IPS-15b (cell line): ENCODE results near the gene EPS8L3.

ENCODE experiments used
- H3K27me3 ChIP-seq: one replicate; pipeline ENCODE4 v1.6.1; 2013; ENCODE audit warnings: low read length; ENCODE audit not compliant: control insufficient read depth, insufficient read depth
- H3K36me3 ChIP-seq: one replicate; pipeline ENCODE4 v1.6.1; 2013; ENCODE audit warnings: low read length; ENCODE audit not compliant: control insufficient read depth, insufficient read depth
- H3K4me1 ChIP-seq: one replicate; pipeline ENCODE4 v1.6.1; 2013; ENCODE audit warnings: mild to moderate bottlenecking, low read length; ENCODE audit not compliant: control insufficient read depth, insufficient read depth
- H3K4me3 ChIP-seq: one replicate; pipeline ENCODE4 v1.5.1; 2013; ENCODE audit warnings: low read depth, low read length
- H3K9ac ChIP-seq: one replicate; pipeline ENCODE4 v1.6.1; 2013; ENCODE audit warnings: low read depth, mild to moderate bottlenecking, low read length
- H3K9me3 ChIP-seq: one replicate; pipeline ENCODE4 v1.6.1; 2013; ENCODE audit warnings: mild to moderate bottlenecking, low read length; ENCODE audit not compliant: control insufficient read depth, insufficient read depth

EPS8L3 gene

DNA sequence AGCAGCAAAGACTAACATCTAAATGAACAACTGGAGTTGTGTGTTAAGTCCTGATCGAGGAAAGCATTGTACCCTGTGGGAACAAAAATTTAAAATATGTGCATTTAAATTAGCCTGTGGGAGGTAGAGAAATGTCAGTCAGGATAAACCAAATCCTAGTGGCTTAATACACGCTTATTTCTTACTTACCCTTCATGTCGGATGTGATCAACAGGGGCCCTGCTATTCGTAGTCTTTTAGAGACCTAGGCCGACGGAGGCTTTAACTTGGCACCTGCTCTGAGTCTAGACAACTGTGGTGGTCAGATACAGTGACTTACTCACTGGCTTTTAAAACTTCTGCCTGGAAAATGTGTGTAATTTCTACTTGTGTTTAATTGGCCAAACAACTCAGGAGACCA is 33.1 kb downstream of the EPS8L3 start:
- Histone ChIP-seq H3K9me3 (no peaks in the 10 kb centered on the region), H3K4me3 (no peak overlapping the region), H3K9ac (no peak overlapping the region), H3K36me3 (no peaks in the 10 kb centered on the region), H3K27me3 (no peaks in the 10 kb centered on the region), H3K4me1 (no peaks in the 10 kb centered on the region)

DNA sequence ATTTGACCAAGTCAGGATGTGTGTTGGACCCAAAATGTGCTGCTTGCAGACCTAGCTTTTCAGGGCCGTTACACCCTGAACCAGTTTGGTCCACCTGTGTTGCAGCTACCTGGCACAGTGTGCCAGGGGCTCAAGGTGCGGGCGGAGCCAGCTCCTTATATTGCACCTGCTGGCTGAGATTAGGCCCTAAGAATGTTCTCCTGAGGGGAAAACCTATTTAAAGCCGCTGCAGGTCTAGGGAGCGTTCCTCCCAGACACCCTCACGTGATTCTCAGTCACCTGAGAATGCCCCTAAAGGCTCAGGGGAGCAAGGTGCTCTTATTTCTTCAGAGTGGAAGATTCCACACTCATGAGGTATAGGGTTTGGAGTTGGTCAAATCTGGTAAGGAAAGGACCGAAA is 34.9 kb downstream of the EPS8L3 start:
- H3K9me3 ChIP-seq: no peaks in the 10 kb centered on the region
- H3K4me3 ChIP-seq: no peak overlapping the region
- no peak overlapping the region for H3K9ac ChIP-seq
- H3K36me3 ChIP-seq: no peaks in the 10 kb centered on the region
- no peaks in the 10 kb centered on the region for H3K4me1 ChIP-seq
- H3K27me3 ChIP-seq: no peaks in the 10 kb centered on the region

DNA sequence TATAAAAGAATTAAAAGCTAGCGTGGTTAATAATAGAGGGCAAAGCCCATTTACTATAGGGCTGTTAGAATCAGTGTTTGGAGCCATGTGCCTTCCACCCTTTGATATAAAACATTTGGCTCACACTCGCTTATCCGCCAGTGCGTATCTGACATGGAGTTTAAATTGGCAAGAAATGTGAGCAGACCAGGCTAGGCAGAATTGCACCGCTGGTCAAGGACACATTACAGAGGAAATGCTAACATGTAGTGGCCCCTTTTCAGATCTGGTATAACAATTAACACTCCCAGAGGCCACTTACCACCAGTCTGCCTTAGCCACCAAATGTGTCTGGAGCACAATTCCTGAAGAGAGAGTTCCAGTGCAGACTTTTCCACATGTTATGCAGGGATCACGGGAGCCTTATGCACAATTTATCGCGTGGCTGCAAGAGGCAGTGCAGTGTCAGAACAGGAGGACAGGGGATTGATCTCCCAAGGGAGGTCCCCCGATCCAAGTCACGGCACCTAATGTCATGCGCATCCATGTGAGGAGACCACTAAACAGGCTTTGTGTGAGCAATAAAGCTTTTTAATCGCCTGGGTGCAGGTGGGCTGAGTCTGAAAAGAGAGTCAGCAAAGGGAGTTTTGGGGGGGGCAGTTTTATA is 36.9 kb downstream of the EPS8L3 start:
- H3K4me3 ChIP-seq: no peak overlapping the region
- no peaks in the 10 kb centered on the region for H3K9me3 ChIP-seq
- H3K4me1 ChIP-seq: peaks cover 2% of the 10 kb centered on the region
- H3K36me3 ChIP-seq: no peaks in the 10 kb centered on the region
- H3K9ac ChIP-seq: no peak overlapping the region
- H3K27me3 ChIP-seq: no peaks in the 10 kb centered on the region

DNA sequence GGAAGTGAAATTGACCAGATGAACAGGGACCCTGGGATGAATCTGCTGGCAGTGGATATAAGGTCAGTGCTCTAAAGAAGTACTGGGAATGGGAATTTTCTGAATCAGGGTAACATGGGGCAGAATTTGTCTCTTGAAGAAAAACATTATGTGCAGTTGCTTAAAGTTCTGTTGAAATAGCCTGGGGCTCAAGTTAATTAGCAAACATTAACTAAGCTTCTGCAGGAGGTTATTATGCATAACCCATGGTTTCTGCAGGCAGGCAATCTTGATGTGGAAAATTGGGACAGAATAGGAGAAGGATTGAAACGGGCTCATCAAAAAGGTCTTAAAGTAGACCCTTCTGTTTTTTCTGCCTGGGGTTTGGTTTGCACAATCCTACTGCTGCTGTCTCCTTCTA is 37.7 kb downstream of the EPS8L3 start:
- H3K27me3 ChIP-seq: no peaks in the 10 kb centered on the region
- no peak overlapping the region for H3K9ac ChIP-seq
- no peaks in the 10 kb centered on the region for H3K36me3 ChIP-seq
- peaks cover 2% of the 10 kb centered on the region for H3K4me1 ChIP-seq
- no peak overlapping the region for H3K4me3 ChIP-seq
- H3K9me3 ChIP-seq: no peaks in the 10 kb centered on the region

DNA sequence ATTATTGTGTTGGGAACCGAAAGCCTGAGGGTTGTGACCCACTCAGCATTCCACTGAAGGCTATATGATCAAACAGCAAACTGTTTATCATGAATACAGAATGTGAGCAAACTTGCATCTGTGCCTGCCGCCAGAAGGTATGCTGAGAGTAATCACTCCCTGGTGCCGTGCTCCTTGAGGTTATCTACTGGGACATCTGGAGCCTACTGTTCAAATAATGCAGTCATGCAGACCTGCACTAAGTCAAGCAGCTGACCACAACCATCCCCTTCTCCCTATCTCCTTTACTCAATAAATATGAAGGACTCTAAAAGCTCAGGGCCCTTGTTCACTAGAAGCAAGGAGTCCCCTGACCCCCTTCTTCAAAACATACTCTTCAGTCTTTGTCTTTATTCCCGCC is 38.2 kb downstream of the EPS8L3 start:
- H3K4me1 ChIP-seq: peaks cover 2% of the 10 kb centered on the region
- no peaks in the 10 kb centered on the region for H3K36me3 ChIP-seq
- no peak overlapping the region for H3K4me3 ChIP-seq
- no peaks in the 10 kb centered on the region for H3K9me3 ChIP-seq
- H3K9ac ChIP-seq: no peak overlapping the region
- H3K27me3 ChIP-seq: no peaks in the 10 kb centered on the region

DNA sequence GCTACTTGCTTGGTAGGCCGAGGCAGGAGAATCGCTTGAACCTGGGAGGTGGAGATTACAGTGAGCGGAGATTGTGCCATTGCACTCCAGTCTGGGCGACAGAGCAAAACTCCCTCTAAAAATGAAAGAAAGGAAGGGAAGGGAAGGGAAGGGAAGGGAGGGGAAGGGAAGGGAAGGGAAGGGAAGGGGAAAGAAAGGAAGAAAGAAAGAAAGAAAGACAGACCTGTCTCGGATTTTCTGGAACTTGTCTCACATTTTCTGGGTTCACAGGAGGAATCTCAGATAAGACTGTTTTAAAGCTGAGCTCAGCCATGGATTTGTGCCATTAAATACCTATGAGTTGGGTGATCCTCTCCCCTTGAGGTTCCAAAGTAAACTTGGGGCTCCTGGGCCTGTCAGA is 38.8 kb downstream of the EPS8L3 start:
- Histone ChIP-seq H3K4me1 (peaks cover 2% of the 10 kb centered on the region), H3K27me3 (no peaks in the 10 kb centered on the region), H3K4me3 (no peak overlapping the region), H3K36me3 (no peaks in the 10 kb centered on the region), H3K9ac (no peak overlapping the region), H3K9me3 (no peaks in the 10 kb centered on the region)

DNA sequence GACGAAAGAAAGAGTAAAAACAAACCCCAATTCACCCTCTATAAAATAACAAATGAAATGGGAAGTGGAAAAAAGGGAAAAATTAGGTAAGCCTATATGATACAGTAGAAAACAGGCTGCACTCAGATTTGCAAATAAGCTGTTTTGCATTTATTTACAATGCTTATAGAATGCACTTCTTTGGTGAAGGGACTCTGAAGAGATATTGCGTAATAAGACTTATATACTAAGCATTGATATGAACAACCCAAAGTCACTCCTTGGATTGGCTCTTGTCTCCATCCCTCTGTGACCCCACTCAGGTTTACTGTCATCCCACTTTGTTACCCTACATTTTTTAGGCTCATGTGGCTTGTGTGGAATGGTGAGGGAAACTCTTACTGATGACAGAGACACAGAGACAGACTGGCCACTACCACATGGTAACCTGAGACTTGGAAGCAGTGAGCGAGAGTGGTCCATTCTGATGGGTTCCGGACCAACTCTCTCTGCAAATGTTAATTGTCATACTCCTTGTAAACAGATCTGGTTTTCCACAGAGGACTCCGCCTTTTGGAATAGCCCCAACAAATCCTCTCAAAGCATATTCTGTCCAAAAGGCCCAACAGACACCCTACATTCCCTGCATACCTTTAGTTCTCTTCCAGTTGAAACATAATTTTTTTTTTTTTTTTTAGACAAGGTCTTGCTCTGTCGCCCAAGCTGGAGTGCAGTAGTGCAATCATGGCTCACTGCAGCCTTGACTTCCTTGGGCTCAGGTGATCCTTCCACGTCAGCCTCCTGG is 40.6 kb downstream of the EPS8L3 start:
- H3K4me1 ChIP-seq: peaks cover 2% of the 10 kb centered on the region
- no peaks in the 10 kb centered on the region for H3K27me3 ChIP-seq
- no peaks in the 10 kb centered on the region for H3K9me3 ChIP-seq
- no peak overlapping the region for H3K4me3 ChIP-seq
- no peaks in the 10 kb centered on the region for H3K36me3 ChIP-seq
- H3K9ac ChIP-seq: no peak overlapping the region

DNA sequence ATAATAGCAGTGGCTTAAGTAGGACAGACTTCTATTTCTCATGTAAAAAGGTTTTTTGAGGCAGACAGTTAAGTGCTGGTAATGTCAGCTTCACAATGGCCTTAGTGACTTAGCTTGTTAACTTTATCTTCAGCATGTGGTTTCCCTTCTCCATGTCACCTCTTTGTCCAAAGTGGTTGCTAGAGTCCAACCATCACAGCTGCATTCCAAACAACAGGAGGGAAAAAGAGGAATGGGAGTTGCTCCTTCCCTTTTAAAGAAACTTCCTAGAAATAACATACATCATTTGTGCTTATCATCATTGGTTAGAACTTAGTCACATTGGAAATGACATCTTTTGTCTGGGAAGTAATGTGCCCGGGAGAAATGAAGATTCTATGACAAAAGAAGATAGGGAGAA is 41.8 kb downstream of the EPS8L3 start:
- Histone ChIP-seq H3K9ac (no peak overlapping the region), H3K9me3 (no peaks in the 10 kb centered on the region), H3K4me3 (no peak overlapping the region), H3K4me1 (peaks cover 2% of the 10 kb centered on the region), H3K27me3 (no peaks in the 10 kb centered on the region), H3K36me3 (no peaks in the 10 kb centered on the region)

DNA sequence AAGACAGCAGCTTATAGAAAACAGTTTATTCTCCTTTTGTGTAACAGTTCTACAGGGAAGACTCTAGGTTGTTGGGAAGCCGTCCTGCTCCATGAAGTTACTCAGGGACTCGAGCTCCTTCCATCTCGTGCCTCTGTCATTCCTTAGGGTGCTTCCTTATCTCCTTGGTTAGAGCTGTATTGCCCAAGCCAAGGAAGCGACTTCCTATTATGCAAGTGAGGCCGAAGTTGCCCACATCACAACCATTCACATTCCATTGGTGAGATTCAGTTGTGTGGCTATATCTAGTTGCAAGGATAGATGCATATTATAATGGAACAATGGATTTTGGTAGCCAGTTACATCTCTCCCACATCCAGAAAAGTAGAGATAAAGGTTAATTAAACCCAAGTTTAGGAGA is 42.7 kb downstream of the EPS8L3 start:
- H3K9ac ChIP-seq: no peak overlapping the region
- peaks cover 2% of the 10 kb centered on the region for H3K4me1 ChIP-seq
- H3K36me3 ChIP-seq: no peaks in the 10 kb centered on the region
- no peaks in the 10 kb centered on the region for H3K27me3 ChIP-seq
- H3K9me3 ChIP-seq: no peaks in the 10 kb centered on the region
- H3K4me3 ChIP-seq: no peak overlapping the region

DNA sequence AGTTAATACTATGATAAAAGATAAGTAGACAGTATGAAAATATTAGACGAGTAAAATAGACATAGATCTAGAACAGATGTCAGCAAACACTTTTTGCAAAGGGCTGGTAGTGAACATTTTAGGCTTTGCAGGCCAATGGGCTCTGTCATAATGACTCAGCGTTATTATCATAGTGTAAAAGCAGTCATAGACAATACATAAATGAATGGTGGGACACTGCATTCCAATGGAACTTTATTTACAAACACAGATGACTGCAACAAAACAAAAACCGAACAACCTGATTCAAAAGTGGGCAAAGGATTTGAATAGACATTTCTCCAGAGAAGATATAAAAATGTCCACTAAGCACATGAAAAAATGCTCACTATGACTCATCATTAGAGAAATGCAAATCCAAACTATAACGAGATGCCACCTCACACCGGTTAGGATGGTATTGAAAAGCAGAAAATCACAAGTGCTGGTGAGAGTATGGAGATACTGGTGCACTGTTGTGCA is 44.3 kb downstream of the EPS8L3 start:
- H3K4me3 ChIP-seq: no peak overlapping the region
- no peaks in the 10 kb centered on the region for H3K27me3 ChIP-seq
- H3K9me3 ChIP-seq: no peaks in the 10 kb centered on the region
- no peaks in the 10 kb centered on the region for H3K36me3 ChIP-seq
- peaks cover 2% of the 10 kb centered on the region for H3K4me1 ChIP-seq
- no peak overlapping the region for H3K9ac ChIP-seq

DNA sequence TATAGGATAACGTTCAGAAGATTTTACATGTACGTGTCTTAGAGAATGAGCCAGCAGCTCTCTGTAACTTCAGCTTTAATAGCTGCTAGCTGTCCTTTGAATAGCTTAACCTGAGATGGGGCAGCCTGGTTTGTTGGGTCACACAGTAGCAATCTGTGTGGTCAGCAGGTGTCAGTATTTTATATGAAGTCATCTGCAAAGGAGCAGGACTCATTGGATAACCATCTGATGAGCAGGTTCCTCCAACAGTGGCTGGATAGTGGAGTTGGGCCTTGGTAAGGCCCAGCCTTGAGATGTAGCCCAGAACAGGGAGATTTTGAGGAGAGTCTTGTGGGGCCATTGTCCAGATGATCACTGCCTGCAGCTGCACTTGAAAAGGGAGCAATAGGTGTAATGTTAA is 45.2 kb downstream of the EPS8L3 start:
- no peak overlapping the region for H3K9ac ChIP-seq
- no peaks in the 10 kb centered on the region for H3K27me3 ChIP-seq
- no peaks in the 10 kb centered on the region for H3K36me3 ChIP-seq
- peaks cover 2% of the 10 kb centered on the region for H3K4me1 ChIP-seq
- no peak overlapping the region for H3K4me3 ChIP-seq
- H3K9me3 ChIP-seq: no peaks in the 10 kb centered on the region

DNA sequence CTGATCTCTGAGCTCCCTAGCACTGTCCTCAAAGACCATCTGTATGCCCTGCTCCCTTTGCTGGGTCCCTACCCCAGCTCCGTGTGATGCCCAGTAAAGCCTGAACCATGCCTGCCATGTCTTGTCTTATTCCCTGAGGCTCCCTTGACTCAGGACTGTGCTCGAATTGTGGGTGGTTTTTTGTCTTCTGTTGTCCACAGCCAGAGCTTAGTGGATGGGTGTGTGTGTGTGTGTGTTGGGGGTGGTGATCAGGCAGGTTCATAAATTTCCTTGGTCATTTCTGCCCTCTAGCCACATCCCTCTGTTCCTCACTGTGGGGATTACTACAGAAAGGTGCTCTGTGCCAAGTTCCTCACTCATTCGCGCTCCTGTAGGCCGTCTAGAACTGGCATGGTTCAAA is 46.0 kb downstream of the EPS8L3 start:
- no peaks in the 10 kb centered on the region for H3K4me1 ChIP-seq
- no peaks in the 10 kb centered on the region for H3K27me3 ChIP-seq
- H3K9me3 ChIP-seq: no peaks in the 10 kb centered on the region
- no peak overlapping the region for H3K4me3 ChIP-seq
- H3K9ac ChIP-seq: no peak overlapping the region
- H3K36me3 ChIP-seq: no peaks in the 10 kb centered on the region
